EH (cell line): Measurements from ENCODE around the gene SNAPC2.

ENCODE experiments used
- DNase-seq: peaks from one replicate; pipeline ENCODE4 v3.0.0-alpha.2; 2015; ENCODE audit warnings: low read depth

The SNAPC2 gene

DNA sequence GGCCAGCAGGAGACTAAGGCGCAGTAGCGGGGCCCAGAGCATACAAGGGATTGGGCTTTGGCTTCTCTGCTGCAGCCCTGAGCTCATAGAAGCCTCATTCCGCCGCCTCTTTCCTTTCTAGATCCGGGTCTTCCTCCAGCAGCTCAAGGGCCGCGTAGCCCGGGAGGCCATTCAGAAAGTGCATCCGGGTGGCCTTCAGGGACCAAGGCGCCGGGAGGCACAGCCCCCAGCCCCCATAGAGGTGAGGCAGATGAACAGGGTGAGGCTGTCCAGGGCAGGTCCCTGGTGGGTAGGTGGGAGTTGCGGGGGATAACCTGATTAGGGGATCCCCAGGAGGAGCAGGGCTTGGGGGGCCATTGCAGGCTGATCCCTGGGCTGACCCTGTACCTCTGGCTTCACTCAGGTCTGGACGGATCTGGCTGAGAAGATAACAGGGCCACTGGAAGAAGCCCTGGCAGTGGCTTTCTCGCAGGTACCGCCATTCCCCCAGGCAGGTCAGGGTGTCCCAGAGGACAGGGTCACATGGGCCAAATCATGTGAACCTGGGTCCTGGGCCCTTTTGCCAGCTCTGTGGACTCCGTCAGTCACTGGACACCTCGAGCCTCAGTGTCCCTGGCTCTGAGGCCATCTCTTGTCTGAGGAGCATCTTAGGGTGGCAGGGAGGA lies 1.3 kb downstream of the SNAPC2 start:
- DNase-seq, result no peak

DNA sequence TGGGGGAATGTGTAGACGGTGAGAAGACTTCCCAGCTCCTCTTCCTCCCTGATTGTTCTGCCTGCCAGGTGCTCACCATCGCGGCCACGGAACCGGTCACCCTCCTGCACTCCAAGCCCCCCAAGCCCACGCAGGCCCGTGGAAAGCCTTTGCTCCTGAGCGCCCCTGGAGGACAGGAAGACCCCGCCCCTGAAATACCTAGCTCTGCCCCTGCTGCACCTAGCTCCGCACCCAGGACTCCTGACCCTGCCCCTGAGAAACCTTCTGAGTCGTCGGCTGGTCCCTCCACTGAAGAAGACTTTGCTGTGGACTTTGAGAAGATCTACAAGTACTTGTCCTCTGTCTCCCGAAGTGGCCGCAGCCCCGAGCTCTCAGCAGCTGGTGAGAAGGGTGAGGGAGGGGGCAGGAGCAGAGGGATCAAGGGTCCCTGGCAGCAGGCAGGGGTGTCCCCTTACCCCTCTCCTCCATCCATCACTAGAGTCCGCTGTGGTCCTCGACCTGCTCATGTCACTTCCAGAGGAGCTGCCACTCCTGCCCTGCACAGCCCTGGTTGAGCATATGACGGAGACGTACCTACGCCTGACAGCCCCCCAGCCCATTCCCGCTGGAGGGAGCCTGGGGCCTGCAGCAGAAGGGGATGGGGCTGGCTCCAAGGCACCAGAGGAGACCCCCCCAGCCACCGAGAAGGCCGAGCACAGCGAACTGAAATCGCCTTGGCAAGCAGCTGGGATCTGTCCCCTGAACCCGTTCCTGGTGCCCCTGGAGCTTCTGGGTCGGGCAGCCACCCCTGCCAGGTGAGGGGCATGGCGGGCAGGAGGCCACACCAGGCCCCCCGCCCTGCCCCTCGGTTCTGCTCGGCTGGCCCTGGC lies 2.1 kb downstream of the SNAPC2 start:
- DNase-seq, result no peak

DNA sequence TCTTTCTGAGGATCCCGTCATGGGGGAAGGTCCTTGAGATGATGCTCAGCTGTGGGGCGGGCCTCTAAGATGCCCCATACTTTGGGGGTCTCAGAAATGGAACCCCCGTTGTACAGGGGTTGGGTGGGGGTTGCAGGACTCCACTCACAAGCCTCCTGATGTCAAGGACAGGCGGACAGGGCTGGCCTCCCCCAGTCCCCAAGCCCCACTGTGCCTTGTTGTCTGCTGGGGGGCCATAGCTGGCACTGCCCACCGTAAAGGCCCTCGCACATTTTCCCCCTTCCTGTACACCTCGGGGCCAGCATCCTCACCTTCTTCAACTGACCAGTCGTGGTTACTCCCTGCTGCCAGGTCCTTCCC lies 2.7 kb downstream of the SNAPC2 start:
- DNase-seq, result no peak

DNA sequence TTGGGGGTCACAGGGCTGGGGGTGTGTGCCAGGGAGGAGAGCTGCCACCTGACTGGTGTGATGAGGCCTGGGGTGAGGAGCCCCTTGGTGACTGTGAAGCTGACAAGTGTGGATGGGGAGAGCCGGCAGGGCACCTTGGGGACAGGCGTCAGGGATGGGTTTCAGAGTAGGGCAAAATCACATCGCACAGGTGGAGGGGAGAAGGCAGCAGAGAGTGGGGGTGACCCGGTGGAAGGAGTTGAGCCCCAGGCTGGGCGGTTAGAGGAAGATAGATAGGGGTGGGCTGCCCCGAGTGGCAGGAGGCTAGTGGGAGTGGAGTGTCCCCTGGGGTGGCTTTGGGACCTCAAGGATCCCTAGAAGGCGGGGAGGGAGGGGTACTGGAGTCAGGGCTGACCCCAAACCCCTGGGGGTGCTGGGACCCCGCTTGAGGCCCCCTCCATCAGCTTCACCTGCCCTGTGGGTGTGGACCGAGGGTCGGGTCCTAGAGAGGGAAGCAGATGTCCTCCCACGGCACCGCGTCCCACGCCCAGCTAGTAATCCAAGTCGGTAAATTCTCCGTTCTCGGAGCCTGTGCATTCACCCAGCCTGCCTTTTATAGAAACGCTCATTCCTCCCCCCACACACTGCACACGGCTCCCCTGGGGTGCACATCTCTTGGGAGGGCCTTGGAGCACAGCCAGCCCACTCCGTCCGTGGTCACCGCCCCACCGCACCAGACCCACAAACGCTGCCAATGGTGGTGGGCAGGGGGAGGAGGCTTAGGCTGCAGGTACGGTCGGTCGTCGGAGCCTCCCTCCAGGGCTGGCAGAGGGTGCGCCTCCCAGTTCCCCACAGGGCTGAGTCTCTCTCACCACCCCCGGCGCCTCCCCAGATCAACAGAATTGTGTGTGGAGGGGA lies 3.4 kb downstream of the SNAPC2 start:
- no peak for DNase-seq

DNA sequence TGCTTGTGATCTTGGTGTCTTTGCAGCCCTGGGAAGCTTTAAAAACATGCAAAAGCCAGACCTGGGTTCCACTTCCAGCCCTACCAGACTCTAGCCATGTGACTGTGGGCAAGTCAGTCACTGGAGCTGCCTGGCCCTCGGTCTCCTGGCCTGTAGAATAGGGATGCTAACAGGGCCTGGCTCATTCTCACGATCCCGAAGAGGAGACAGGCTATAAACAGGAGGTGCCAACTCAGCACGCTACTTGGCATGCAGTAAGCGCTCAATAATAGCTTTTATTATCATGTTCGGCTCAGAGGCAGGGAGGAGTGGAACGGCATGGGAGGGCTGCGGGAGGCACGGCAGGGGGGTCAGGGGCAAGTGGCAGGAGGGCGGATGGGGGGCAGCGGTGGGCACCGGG lies 4.1 kb downstream of the SNAPC2 start:
- no peak for DNase-seq

DNA sequence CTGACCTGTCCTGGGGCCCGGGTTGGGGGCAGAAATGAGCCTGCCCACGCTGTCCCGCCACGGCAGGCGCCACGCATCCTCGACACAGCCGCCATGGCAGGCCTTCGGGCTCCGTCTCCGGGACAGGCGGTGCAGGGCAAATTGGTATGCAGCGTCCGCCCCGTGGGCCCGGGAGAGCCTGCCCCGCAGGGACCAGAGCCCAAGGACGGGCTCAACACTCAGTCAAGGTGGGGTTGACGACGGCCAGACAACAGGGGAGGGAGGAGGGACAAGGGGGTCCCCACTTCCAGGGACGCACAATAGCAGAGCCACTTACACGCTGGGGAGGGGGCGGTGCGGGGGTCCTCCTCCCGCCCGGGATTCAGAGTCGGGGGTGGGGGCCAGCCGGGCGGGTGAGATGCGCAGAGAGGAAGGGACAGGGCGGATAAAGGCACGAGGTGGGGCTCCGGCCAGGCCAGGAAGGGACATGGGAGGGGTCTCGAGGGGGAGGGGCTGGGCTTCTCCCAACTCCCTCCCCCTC lies 4.6 kb downstream of the SNAPC2 start:
- DNase-seq, result no peak

DNA sequence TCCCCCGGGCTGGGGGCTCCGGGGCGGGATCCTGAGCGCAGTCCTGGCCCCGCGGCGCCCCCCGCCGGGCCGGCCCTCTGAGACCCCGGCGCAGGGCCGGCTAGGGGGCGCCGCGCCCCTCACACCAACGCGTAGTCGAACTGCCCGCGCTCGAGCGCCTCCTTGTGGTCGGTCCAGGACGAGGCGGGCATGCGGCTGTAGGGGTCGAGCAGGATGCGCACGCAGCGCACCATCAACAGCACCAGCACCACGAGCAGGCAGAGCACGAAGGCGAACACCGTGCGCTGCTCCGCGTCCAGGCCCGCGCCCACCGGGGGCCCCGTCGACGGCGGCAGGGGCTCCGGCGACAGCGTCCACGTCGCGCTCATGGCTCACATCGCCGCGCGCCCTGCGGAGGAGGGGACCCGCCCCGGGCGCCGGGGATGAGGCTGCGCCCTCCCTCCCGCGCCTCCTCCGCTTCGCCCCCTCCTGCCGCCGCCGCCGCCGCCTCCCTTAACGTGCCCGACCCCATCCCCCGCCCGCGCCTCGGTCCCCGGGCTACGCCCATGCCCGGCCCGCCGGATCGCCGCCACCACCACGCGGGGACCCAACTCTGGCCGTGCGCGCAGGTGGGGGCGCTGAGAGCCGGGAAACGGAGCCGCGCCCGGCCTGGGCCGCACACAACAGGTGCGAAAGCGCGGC lies 5.2 kb downstream of the SNAPC2 start:
- peak; percentile 83 for DNase-seq

DNA sequence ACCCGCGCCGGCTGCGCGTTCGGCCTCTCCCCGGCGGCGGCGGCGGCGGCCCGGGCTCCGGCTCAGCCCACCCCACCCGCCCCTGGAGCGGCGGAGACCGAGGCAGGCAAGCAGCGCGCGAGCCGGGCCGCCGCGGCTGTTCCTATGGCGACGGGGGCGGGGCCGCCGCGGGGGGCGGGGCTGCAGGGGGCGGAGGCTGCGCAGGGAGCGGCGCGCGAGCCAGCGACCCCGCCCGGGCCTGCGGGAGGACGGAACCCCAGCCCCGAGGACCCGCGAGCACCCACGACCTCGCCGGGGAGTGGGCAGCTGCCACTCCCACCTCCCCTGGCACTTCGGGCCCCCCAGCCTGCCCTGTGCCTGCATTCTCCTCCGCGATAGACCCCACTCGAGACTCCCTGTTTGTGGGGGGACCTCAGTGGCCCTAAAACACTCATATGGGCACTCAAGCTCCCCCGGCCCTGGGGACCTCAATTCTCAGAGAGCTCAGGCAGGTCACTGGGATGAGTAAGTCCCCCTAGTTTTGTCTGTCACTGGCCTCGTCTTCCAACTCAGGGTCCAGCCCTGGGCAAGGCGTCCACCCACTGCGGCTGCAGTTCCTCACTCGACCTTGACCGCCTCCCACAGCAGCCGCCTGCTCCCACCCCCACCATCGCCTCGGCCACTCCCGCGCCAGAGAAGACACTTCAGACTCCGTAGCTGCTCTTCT lies 6.0 kb downstream of the SNAPC2 start, which contains the start of gene CTXN1:
Gene CTXN1 (minus strand): TSS at position 115 of the 706 bp plus-strand sequence. CDS start 597 bp downstream, outside the sequence.
- peak; percentile 67 for DNase-seq

DNA sequence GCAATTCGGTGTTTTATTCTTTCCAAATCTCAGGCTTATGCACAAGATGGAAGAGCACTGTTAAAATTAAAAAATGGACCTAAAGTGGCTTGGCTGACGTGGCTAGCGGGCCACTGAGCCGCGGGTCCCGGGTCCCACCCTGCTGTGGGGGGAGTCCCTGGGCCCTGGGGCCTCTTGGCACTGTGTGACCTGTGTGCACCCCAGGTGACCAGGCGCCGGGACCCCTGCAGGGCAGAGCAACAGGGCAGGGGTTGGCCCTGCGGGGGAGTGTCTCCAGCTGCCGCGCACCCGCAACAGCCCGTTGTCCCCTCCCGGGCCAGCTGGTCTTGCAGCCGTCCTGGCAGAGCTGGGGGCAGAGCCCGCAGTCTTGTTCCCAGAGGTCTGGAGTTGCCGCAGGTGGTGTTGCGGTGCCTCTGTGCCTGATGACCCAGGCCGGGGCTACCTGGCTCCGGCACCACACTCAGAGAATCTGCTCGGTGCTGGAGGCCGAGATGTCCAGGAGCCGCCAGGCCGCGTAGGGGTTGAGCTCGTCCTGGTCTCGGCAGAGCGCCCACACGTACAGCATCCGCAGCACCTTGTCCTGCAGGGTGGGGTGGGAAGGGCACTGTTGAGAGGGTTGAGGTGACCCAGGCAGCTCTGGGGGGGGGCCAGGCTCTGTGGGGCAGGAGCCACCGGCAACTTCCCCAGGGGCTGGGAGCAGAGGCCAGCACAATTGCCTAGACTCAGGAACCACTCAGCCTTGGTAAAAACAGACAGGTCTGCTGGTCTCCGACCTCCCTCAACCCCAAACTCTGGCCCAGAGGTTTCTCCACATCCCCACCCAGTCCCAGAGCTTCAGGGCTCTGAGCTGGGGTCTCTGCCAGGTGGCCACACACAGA lies 6.8 kb downstream of the SNAPC2 start:
- DNase-seq, result no peak

DNA sequence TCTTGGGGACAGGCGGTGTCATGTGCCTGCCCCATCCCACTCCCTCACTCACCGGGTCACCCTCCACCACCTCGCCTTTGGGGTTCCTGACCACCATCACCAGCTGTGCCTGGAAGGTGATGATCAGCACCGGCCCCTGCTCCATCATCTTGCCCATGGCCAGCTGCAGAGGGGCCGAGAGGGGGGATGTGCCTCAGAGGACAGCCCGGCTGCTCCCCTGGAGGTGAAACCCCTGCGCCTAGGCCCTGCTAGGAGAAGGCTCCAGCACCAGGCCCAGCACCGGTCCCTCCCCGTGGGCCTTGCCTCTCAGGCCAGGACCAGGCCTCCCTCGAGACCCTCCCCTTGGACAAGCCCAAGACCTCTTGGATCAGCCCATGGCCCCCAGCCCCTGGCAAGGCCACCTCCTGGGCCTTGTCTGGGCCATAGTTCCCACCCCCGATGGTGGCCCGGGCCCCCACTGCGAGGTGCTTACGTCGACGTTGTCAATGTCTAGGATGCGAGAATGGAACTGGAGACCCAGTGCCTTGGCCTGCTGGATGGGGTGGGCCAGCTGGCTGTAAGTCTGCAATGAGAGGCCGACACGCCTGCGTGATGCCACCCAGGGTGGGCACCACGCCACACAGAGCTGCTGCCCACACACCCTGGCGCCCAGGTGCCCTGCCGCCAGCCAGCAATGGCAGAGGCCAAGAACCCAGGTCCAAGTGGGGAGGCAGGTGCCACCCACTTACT lies 7.6 kb downstream of the SNAPC2 start:
- no peak for DNase-seq

DNA sequence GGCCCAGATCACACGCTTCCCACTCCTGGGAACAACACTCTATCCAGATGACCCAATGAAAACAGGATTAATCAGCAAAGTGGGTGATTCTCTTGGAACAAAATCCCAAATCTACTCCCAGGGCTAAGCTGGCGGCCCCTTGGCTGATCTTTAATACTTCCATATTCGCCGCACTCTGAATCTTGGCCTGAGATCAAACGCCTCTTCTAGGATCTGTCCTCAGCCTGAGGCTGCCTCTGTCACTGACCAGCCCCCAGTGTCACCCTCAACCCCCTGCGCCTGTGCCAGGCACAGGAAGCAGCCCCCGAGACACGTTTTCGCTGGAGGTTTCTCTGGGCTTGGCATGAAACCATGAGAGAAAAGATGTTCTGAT lies 8.2 kb downstream of the SNAPC2 start:
- no peak for DNase-seq

DNA sequence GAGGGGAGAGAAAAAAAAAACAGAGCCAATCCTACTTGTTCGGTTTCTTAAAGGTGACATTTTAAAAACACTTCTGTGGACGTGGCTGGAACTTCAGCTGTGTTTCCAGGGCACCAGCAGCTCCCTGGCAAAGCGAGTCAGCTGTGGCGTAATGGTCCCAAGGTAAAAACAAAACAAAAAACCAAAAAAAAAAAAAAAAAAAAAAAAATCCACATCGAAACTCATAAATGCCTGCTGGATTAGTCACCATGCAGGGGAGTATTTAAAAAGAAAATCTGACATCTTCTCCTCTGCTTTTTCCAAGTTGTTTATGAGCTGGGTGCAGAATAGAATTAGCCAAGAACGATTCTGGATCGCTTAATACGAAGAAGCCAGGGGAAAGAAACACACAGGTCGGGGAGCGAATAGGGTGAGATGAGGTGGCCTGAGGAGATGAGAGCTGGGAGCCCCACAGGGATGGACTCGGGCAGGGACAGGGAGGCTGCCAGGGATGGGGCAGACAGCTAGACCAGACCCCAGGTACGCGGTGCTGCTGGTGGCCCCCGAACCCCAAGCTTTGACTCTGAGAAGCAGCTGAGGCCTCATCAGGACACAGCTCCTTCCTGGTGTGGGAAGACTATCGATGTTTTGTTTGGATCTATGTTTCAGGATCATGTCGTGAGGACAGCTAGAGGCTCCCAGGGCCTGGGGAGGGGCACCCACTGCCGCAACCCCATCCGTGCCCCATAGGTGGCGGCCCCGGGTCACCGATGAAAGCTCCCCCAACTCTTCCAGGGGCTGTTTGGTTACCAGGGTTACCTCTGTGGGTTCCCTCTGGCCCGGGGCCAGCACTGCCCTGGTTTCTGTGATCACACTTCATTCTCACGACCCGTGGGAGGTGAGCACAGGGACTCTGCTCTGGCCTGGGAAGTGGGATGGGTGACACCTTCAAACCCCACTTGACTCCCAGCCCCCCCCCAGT lies 8.9 kb downstream of the SNAPC2 start:
- DNase-seq, result peak; percentile 91

DNA sequence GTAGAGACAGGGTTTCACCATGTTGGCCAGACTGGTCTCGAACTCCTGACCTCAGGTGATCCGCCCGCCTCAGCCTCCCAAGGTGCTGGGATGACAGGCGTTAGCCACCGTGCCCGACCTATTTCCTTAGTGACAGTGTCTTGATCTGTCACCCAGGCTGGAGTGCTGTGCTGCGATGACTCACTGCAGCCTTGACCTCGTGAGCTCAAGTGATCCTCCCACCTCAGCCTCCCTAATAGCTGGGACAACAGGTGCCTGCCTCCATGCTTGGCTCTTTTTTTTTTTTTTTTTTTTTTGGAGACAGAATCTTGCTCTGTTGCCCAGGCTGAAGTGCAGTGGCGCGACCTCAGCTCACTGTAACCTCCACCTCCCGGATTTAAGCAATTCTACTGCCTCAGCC lies 9.9 kb downstream of the SNAPC2 start:
- DNase-seq, result peak; percentile 25

DNA sequence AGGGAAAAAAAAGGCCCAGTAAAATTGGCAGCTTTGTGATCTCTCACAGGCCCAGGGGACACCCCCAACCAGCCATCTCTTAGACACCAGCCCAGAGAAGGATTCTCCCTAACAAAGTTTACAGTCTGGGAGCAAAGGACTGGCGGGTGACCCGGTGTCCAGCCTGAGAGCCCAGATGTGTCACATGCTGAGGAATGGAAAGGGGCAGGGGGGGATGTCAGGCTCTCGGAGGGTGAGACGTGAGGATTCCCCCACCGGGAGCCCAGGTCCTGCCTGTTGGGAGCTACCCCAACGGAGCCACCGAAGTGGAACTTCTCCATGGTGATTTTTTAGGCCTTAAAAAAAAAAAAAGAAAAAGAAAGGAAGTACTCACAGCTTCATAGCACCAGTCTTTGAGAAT lies 10.6 kb downstream of the SNAPC2 start:
- no peak for DNase-seq

DNA sequence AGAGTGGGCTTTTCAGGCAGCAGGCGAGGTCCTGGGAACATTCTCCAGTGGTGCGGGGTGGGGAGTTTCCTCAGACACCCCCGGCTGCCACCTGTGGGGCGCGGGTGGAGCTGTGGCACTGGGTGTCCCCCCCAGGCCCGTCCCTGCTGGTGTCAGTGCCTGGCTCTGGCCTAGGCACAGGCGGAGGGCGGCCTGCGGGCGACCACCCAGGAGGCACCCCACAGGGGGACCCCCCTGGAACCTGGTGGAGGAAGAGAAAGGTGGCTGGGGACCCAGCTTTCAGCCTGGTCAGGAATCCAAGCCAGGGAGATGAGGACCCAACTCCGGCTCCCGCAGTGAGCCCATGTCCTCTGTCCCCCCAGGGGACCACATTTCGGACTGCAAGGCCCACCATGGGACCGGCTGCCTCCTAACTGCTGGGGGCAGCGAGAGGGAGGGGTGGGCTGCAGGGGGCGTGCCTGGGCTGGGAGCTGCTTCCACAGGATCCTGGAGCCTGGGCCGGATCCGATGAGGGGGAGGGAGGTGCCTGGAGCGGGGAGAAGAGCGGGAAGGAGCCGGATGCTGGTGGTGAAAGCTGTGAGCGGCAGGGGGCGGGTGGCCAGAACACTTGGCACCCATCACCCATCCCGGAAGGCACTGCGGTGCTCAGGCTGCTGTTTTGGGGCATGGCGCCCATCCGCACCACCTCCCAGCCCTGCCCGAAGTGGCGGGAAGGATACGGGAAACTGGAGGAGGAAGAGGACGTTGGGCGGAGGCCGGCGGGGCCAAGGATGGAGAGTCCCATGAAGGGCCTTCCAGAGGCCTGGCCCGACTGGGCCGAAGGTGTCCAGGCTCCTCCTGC lies 11.3 kb downstream of the SNAPC2 start:
- no peak for DNase-seq

DNA sequence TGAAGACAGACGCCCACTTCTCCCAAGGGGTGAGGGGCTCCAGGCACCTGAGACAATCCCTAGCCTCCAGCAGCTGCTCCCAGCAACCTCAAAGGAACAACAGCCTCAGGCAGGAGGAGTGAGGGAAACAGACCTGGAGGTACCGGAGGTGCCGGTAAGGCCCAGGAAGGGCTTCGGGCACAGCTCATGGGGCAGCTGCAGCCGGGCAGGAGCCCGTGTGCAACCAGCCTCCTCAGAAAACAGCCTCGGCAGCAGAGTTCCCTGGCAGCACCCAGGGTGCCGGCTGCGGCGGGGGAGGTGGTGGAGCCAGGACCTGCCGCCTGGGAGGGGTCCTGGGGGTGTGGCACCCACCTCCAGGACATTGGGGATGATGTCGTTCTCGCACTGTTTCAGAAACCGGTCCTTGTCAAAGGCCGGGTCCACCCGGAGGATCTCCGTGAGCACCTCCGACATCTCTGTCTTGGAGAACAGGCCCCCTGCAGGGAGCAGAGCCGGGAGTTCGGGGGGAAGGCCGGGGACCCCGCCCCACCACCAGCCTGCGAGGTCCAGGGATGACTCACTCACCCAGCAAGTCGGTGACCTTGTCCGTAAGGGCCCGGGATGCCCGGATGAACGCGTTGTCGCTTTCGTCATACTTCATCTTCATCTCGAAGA lies 12.3 kb downstream of the SNAPC2 start:
- DNase-seq, result no peak

DNA sequence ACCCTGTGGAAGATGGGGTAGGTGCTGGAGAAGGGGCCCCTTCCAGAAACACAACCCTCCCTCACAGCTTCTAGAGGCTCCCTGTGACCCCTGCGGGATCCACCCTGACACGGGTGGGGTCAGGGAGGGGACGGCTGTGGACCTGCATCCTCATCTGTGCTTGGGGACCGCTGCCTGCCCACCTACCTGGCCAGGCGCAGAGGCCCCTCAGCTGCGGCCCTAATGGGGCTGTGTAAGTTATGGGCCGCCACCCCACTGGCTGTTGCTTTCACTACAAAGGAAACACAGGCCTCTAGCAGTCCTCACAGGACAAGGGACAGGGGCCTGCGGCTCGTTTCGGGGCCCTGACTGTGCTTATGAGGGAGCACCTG lies 12.8 kb downstream of the SNAPC2 start:
- DNase-seq, result no peak
